Measurements from ENCODE around the gene GOLGA6A. TPM values are rescaled to one million over a fixed set of nuclear protein-coding genes. Genes with fewer than 3 reads are reported as not detected.
A peak's percentile ranks its signal among the peaks of the same experiment; 100 is the strongest.

GOLGA6A gene
- total and polyA plus RNA-seq, 2 of the 8 experiments (the other 6 are each of a cell fraction or from before 2014, with no cell fraction given): 0.80 to 1.0 TPM

GRCh38 chr15:74053941-74054529, 28.3 kb downstream of the GOLGA6A start (continued):
- TF ChIP-seq TCF12 (IDR thresholded peaks at IDR 0.05; ENCODE audit: low read depth, low read length) (no peak), PHF8 (conservative IDR thresholded peaks at IDR 0.05; ENCODE audit: low read depth, low read length) (no peak), RAD21 (IDR thresholded peaks at IDR 0.05 in 1 of 2, conservative IDR thresholded peaks at IDR 0.05 in 1 of 2; ENCODE audit: low read depth in 2 of 2, low read length in 2 of 2) (peak; percentile 79 to 80), TAF1 (IDR thresholded peaks at IDR 0.05; ENCODE audit: low read depth, low read length) (no peak), CHD1 (IDR thresholded peaks at IDR 0.05; ENCODE audit: low read depth, low read length) (no peak), SP2 (IDR thresholded peaks at IDR 0.05; ENCODE audit: low read length) (no peak), ZNF274 (IDR thresholded peaks at IDR 0.05; ENCODE audit: borderline replicate concordance, extremely low read depth, low read length) (no peak)

All from H1 (cell line).